A549 (cell line): Measurements from ENCODE around the gene A2ML1. TPM values are rescaled to one million over a fixed set of nuclear protein-coding genes. Genes with fewer than 3 reads are reported as not detected.

ENCODE experiments used
- ATAC-seq, 2 experiments: fragments of 200-7000 bp in 1 of 2; fragments of >200 bp in 1 of 2; cut with Nextera tagmentation in 1 of 2; cut with Tn5 transposase in 1 of 2; 3 replicates each; pipeline versions ENCODE4 v1.8.0 to v1.9.1; 2018 to 2020; ENCODE audit warnings: mild to moderate bottlenecking in 1 of 2, moderate library complexity in 1 of 2
- CTCF ChIA-PET: fragments of 300-600 bp; sonication (Branson Sonifier 250); formaldehyde crosslinking; extraction: SDS; loops from one replicate; lab custom pipeline; 2021; ENCODE audit warnings: antibody characterized with exemption, inconsistent platforms; lab: Yijun Ruan, JAX
- POLR2A ChIA-PET: fragments of 350-600 bp; formaldehyde crosslinking; extraction: SDS; loops from one replicate; lab custom pipeline; 2021; ENCODE audit warnings: antibody characterized with exemption, inconsistent platforms; lab: Yijun Ruan, JAX
- DNase-seq, 2 experiments: peaks; one replicate each; pipeline versions ENCODE4 v3.0.0 to v3.0.0-alpha.2; 2011 to 2016; ENCODE audit warnings: low read depth in 1 of 2, low spot score in 1 of 2
- FAIRE-seq: peaks from 2 replicates; lab custom pipeline; 2011; peaks lifted over from hg19 to GRCh38; lab: Jason Lieb, UNC
- H3K27ac ChIP-seq, 2 experiments: fragments of >200 bp; sonication (Bioruptor Twin); formaldehyde crosslinking; 3 replicates each; pipeline ENCODE4 v1.5.1; 2016 to 2017
- H3K4me1 ChIP-seq: fragments of >200 bp; sonication (Bioruptor Twin); formaldehyde crosslinking; 3 replicates; pipeline ENCODE4 v1.6.1; 2016
- H3K4me2 ChIP-seq: fragments of >200 bp; sonication (Bioruptor Twin); formaldehyde crosslinking; 3 replicates; pipeline ENCODE4 v1.6.1; 2016
- H3K4me3 ChIP-seq: fragments of >200 bp; sonication (Bioruptor Twin); formaldehyde crosslinking; 3 replicates; pipeline ENCODE4 v1.5.1; 2016
- H3K9me3 ChIP-seq: fragments of >200 bp; sonication (Bioruptor Twin); formaldehyde crosslinking; 3 replicates; pipeline ENCODE4 v1.6.1; 2016
- BHLHE40 ChIP-seq: IDR thresholded peaks from 2 replicates; pipeline ENCODE4 v1.6.1; 2012; ENCODE audit warnings: low read depth, low read length, inconsistent platforms
- CHD4 ChIP-seq: fragments of 200-600 bp; sonication (generic); IDR thresholded peaks from 2 replicates; pipeline ENCODE4 v1.6.1; 2016; ENCODE audit warnings: antibody characterized with exemption, mild to moderate bottlenecking, borderline replicate concordance
- EHMT2 ChIP-seq: fragments of 200-600 bp; sonication (generic); IDR thresholded peaks from 2 replicates; pipeline ENCODE4 v1.6.1; 2016; ENCODE audit warnings: antibody characterized with exemption, low read depth, mild to moderate bottlenecking, moderate library complexity
- EP300 ChIP-seq, 2 experiments: fragments of >200 bp; sonication (Bioruptor Twin); formaldehyde crosslinking; IDR thresholded peaks; 2 replicates in 1 of 2; 3 replicates in 1 of 2; pipeline ENCODE4 v1.6.1; 2016 to 2017
- ESRRA ChIP-seq: fragments of 150-350 bp; IDR thresholded peaks from 2 replicates; pipeline ENCODE4 v1.6.1; 2014; ENCODE audit warnings: mild to moderate bottlenecking, low read length, borderline replicate concordance
- FOSB ChIP-seq: fragments of 250-450 bp; sonication (Bioruptor Pico); IDR thresholded peaks from 2 replicates; pipeline ENCODE4 v1.5.0; 2020; ENCODE audit warnings: mild to moderate bottlenecking, moderate library complexity
- FOXS1 ChIP-seq: fragments of 250-450 bp; sonication (Bioruptor Pico); IDR thresholded peaks from 2 replicates; pipeline ENCODE4 v1.5.0; 2020; ENCODE audit warnings: mild to moderate bottlenecking, moderate library complexity
- HDAC2 ChIP-seq: fragments of 200-600 bp; sonication (generic); IDR thresholded peaks from 2 replicates; pipeline ENCODE4 v1.6.1; 2016
- HOXA7 ChIP-seq: fragments of 250-450 bp; sonication (Bioruptor Pico); IDR thresholded peaks from 2 replicates; pipeline ENCODE4 v1.5.0; 2020; ENCODE audit warnings: mild to moderate bottlenecking, moderate library complexity
- JUN ChIP-seq, 2 experiments: fragments of >200 bp; sonication (Bioruptor Twin); formaldehyde crosslinking; IDR thresholded peaks; 2 replicates in 1 of 2; 3 replicates in 1 of 2; pipeline ENCODE4 v1.6.1; 2016 to 2017
- JUNB ChIP-seq: fragments of >200 bp; sonication (Bioruptor Twin); formaldehyde crosslinking; IDR thresholded peaks from 2 replicates; pipeline ENCODE4 v1.6.1; 2016
- KDM5A ChIP-seq: fragments of 200-600 bp; sonication (generic); IDR thresholded peaks from 2 replicates; pipeline ENCODE4 v1.6.1; 2016; ENCODE audit warnings: antibody characterized with exemption, mild to moderate bottlenecking
- MAFK ChIP-seq: fragments of 450-650 bp; IDR thresholded peaks from 2 replicates; pipeline ENCODE4 v1.6.1; 2014; ENCODE audit not compliant: partially characterized antibody
- MYC ChIP-seq: IDR thresholded peaks from 2 replicates; pipeline ENCODE4 v1.6.1; 2012; ENCODE audit warnings: mild to moderate bottlenecking, inconsistent platforms, low read length, improper control_type of control experiment, borderline replicate concordance
- NPAS2 ChIP-seq: fragments of 250-450 bp; sonication (Bioruptor Pico); IDR thresholded peaks from 2 replicates; pipeline ENCODE4 v1.8.0; 2022; ENCODE audit warnings: mild to moderate bottlenecking, moderate library complexity, borderline replicate concordance
- NR3C1 ChIP-seq: fragments of >200 bp; sonication (Bioruptor Twin); formaldehyde crosslinking; IDR thresholded peaks from 3 replicates; pipeline ENCODE4 v1.6.1; 2017
- POLR2A ChIP-seq: IDR thresholded peaks from 2 replicates; pipeline ENCODE4 v1.6.1; 2012; ENCODE audit warnings: mild to moderate bottlenecking, low read length
- RARB ChIP-seq: fragments of 250-450 bp; sonication (Bioruptor Pico); IDR thresholded peaks from 2 replicates; pipeline ENCODE4 v1.8.0; 2021; ENCODE audit warnings: mild to moderate bottlenecking, moderate library complexity
- RFX5 ChIP-seq: fragments of 450-650 bp; IDR thresholded peaks from 2 replicates; pipeline ENCODE4 v1.7.1; 2014; ENCODE audit warnings: antibody characterized with exemption, mild to moderate bottlenecking, moderate library complexity
- SMC3 ChIP-seq: fragments of >200 bp; sonication (Bioruptor Twin); formaldehyde crosslinking; IDR thresholded peaks from 3 replicates; pipeline ENCODE4 v1.6.1; 2018; ENCODE audit warnings: inconsistent platforms
- ZC3H11A ChIP-seq: fragments of 450-650 bp; IDR thresholded peaks from 2 replicates; pipeline ENCODE4 v1.6.1; 2014; ENCODE audit warnings: antibody characterized with exemption, mild to moderate bottlenecking
- ZFP36 ChIP-seq: fragments of 450-650 bp; IDR thresholded peaks from 2 replicates; pipeline ENCODE4 v1.6.1; 2014; ENCODE audit warnings: borderline replicate concordance; ENCODE audit not compliant: partially characterized antibody
- ZNF302 ChIP-seq: fragments of 250-450 bp; sonication (Bioruptor Pico); IDR thresholded peaks from 2 replicates; pipeline ENCODE4 v1.9.0; 2021; ENCODE audit warnings: inconsistent platforms, mild to moderate bottlenecking, moderate library complexity
- WGBS: methylation state at CpG from one replicate; pipeline ENCODE4 v1.1.6; 2017; ENCODE audit errors: missing lambda C conversion rate; 5-methylcytosine and 5-hydroxymethylcytosine counted together
- polyA plus RNA-seq, 4 experiments: library from polyadenylated mRNA; depleted of rRNA in 3 of 4; stranded (reverse); fragments of >200 nt; fragmentation: RNase III in 1 of 4; extraction: RNeasy Plus Mini Kit Qiagen cat#74134 plus additional on column Dnase treatment in 1 of 4; gene quantifications; 2 replicates in 3 of 4; 3 replicates in 1 of 4; pipeline ENCODE4 v1.2.3, GENCODE V29; 2011 to 2017
- TF ChIP-seq, protein P1 (sequence below): IDR thresholded peaks from 2 replicates; pipeline ENCODE4 v1.6.1; 2012
- TF ChIP-seq, protein P2 (sequence below): IDR thresholded peaks from 2 replicates; pipeline ENCODE4 v1.6.1; 2012
- TF ChIP-seq, protein P3 (sequence below): IDR thresholded peaks from 2 replicates; pipeline ENCODE4 v1.6.1; 2012; ENCODE audit warnings: low read depth, borderline replicate concordance
- TF ChIP-seq, protein P4 (sequence below): fragments of 250-450 bp; sonication (Bioruptor Pico); IDR thresholded peaks from 2 replicates; pipeline ENCODE4 v1.5.0; 2021; ENCODE audit warnings: mild to moderate bottlenecking, moderate library complexity, borderline replicate concordance
- TF ChIP-seq, protein P5 (sequence below): fragments of 450-650 bp; IDR thresholded peaks from 2 replicates; pipeline ENCODE4 v1.6.1; 2014; ENCODE audit warnings: antibody characterized with exemption
- TF ChIP-seq, protein P6 (sequence below): fragments of >200 bp; sonication (Bioruptor Twin); formaldehyde crosslinking; IDR thresholded peaks from 3 replicates; pipeline ENCODE4 v1.5.1; 2016

A2ML1 gene
- polyA plus RNA-seq, 2 of the 4 experiments (the other 2 are of a cell fraction) = not detected

DNA sequence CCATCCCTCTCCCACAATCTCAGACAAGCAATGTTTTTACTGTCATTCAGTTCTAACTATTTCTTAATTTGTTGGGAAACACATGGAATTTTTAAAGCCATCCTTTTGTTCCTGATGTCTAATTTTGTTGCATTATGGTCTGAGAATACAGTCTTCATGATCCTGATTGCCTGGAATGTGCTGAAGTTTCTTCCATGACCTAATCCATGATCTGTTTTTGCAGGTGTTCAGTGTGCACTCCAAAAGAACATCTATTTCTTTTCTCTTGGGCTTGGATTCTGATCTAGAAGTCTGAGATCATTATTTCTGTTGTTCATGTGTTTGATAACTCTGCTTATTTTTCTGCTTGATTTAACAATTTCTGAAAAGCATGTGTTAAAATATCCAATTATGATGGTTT, 48.6 kb downstream of the A2ML1 start:
- Histone ChIP-seq H3K4me1 (no peaks in the 10 kb centered on the region), H3K27ac (no peak overlapping the region), H3K4me2 (no peak overlapping the region), H3K4me3 (no peak overlapping the region), H3K9me3 (no peaks in the 10 kb centered on the region)
- CTCF ChIA-PET = interaction anchor here (1.0 to 3.0 kb wide), 2 partner anchors 10 to 17 kb away, joined by 3 to 13 read pairs; no protein-coding TSS in a partner anchor
- FAIRE-seq (no peak), ATAC-seq (no peak), DNase-seq (no peak)
- POLR2A ChIA-PET = no interaction called here
- TF ChIP-seq SMC3 (no peak), FOSB (CRISPR knock-in tag) (no peak), JUN (IDR thresholded peaks at IDR 0.05) (no peak), ZFP36 (no peak), RARB (no peak), EHMT2 (no peak), CHD4 (no peak), ZNF302 (CRISPR knock-in tag) (no peak), EP300 (IDR thresholded peaks at IDR 0.05) (no peak), NPAS2 (CRISPR knock-in tag) (no peak), FOXS1 (CRISPR knock-in tag) (no peak), ZC3H11A (no peak)
- TF ChIP-seq, protein P1, sequence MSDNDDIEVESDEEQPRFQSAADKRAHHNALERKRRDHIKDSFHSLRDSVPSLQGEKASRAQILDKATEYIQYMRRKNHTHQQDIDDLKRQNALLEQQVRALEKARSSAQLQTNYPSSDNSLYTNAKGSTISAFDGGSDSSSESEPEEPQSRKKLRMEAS = no peak
- TF ChIP-seq, protein P2, sequence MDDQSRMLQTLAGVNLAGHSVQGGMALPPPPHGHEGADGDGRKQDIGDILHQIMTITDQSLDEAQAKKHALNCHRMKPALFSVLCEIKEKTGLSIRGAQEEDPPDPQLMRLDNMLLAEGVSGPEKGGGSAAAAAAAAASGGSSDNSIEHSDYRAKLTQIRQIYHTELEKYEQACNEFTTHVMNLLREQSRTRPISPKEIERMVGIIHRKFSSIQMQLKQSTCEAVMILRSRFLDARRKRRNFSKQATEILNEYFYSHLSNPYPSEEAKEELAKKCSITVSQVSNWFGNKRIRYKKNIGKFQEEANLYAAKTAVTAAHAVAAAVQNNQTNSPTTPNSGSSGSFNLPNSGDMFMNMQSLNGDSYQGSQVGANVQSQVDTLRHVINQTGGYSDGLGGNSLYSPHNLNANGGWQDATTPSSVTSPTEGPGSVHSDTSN = no peak
- TF ChIP-seq, protein P3, sequence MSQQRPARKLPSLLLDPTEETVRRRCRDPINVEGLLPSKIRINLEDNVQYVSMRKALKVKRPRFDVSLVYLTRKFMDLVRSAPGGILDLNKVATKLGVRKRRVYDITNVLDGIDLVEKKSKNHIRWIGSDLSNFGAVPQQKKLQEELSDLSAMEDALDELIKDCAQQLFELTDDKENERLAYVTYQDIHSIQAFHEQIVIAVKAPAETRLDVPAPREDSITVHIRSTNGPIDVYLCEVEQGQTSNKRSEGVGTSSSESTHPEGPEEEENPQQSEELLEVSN = no peak
- TF ChIP-seq, protein P4, sequence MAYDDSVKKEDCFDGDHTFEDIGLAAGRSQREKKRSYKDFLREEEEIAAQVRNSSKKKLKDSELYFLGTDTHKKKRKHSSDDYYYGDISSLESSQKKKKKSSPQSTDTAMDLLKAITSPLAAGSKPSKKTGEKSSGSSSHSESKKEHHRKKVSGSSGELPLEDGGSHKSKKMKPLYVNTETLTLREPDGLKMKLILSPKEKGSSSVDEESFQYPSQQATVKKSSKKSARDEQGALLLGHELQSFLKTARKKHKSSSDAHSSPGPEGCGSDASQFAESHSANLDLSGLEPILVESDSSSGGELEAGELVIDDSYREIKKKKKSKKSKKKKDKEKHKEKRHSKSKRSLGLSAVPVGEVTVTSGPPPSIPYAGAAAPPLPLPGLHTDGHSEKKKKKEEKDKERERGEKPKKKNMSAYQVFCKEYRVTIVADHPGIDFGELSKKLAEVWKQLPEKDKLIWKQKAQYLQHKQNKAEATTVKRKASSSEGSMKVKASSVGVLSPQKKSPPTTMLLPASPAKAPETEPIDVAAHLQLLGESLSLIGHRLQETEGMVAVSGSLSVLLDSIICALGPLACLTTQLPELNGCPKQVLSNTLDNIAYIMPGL (CRISPR knock-in tag) = no peak
- TF ChIP-seq, protein P5, sequence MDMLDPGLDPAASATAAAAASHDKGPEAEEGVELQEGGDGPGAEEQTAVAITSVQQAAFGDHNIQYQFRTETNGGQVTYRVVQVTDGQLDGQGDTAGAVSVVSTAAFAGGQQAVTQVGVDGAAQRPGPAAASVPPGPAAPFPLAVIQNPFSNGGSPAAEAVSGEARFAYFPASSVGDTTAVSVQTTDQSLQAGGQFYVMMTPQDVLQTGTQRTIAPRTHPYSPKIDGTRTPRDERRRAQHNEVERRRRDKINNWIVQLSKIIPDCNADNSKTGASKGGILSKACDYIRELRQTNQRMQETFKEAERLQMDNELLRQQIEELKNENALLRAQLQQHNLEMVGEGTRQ = no peak

DNA sequence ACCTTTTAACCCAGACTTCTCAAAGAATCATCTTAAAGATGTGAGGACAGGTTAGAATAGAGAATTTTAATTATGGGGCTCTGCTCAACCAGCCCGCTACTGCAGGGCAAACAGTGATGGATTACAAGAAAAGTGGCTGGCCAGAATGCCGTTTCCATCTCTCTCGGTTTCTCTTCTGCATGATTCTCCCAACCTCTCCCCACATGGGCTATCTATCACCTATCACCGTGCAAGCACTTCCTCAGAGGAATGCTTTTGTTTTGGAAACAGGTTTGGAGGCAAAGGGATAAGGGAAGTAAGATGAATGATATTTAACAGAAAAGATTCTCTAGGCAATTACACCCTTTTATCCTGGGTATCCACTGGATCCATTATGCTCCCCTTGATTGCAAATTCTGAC, 54.5 kb downstream of the A2ML1 start:
- Histone ChIP-seq H3K27ac (no peak overlapping the region), H3K4me2 (no peak overlapping the region), H3K4me3 (no peak overlapping the region), H3K4me1 (no peaks in the 10 kb centered on the region), H3K9me3 (no peaks in the 10 kb centered on the region)
- ATAC-seq = no peak
- POLR2A ChIA-PET = no interaction called here
- TF ChIP-seq, protein P6, sequence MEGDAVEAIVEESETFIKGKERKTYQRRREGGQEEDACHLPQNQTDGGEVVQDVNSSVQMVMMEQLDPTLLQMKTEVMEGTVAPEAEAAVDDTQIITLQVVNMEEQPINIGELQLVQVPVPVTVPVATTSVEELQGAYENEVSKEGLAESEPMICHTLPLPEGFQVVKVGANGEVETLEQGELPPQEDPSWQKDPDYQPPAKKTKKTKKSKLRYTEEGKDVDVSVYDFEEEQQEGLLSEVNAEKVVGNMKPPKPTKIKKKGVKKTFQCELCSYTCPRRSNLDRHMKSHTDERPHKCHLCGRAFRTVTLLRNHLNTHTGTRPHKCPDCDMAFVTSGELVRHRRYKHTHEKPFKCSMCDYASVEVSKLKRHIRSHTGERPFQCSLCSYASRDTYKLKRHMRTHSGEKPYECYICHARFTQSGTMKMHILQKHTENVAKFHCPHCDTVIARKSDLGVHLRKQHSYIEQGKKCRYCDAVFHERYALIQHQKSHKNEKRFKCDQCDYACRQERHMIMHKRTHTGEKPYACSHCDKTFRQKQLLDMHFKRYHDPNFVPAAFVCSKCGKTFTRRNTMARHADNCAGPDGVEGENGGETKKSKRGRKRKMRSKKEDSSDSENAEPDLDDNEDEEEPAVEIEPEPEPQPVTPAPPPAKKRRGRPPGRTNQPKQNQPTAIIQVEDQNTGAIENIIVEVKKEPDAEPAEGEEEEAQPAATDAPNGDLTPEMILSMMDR = no peak
- TF ChIP-seq ESRRA = no peak
- TF ChIP-seq MAFK = no peak
- no peak for TF ChIP-seq HDAC2
- no peak for TF ChIP-seq MYC
- TF ChIP-seq KDM5A = no peak
- TF ChIP-seq RFX5 = no peak
- TF ChIP-seq ZFP36 = no peak
- TF ChIP-seq BHLHE40 = no peak
- TF ChIP-seq, protein P1 = no peak
- no peak for TF ChIP-seq EHMT2
- TF ChIP-seq NR3C1 = no peak
- TF ChIP-seq POLR2A = no peak
- TF ChIP-seq HOXA7 = no peak
- TF ChIP-seq JUNB = no peak
- TF ChIP-seq NPAS2 (CRISPR knock-in tag) = no peak
- no peak for FAIRE-seq
- DNase-seq = no peak
- WGBS = 26% methylated on average over 4 of the region's 4 CpGs
- CTCF ChIA-PET = no interaction called here
